ENCODE data around the gene PRKAR2A.
"Not testable (repeated sequence)": the region's sequence is repeated elsewhere in the genome, so short reads cannot be mapped to it uniquely, and the experiment has no call there.

PRKAR2A gene

GRCh38 chr3:48770192-48770502, 77.5 kb downstream of the PRKAR2A start:
- DNase-seq, result no peak

- DNase-seq, result no peak
Observed at GRCh38 chr3:48765376-48765775, 82.3 kb downstream of the PRKAR2A start.

GRCh38 chr3:48762816-48763215, 84.9 kb downstream of the PRKAR2A start:
- DNase-seq, result no peak

GRCh38 chr3:48759991-48760540, 87.6 kb downstream of the PRKAR2A start:
- not testable (repeated sequence) for DNase-seq

- not testable (repeated sequence) for DNase-seq
Observed at GRCh38 chr3:48759531-48759930, 88.1 kb downstream of the PRKAR2A start.

GRCh38 chr3:48759071-48759470, 88.6 kb downstream of the PRKAR2A start:
- DNase-seq, result no peak

GRCh38 chr3:48756640-48757039, 91.0 kb downstream of the PRKAR2A start:
- DNase-seq, result no peak

- no peak for DNase-seq
Observed at GRCh38 chr3:48750856-48751255, 96.8 kb downstream of the PRKAR2A start.

GRCh38 chr3:48748754-48749153, 98.9 kb downstream of the PRKAR2A start:
- no peak for DNase-seq

GRCh38 chr3:48747706-48748105, 100.0 kb downstream of the PRKAR2A start:
- no peak for DNase-seq

- no peak for DNase-seq
Observed at GRCh38 chr3:48747015-48747615, 100.6 kb downstream of the PRKAR2A start.

GRCh38 chr3:48743773-48744172, 103.9 kb downstream of the PRKAR2A start:
- DNase-seq, result no peak

- not testable (repeated sequence) for DNase-seq
Observed at GRCh38 chr3:48741226-48741625, 106.4 kb downstream of the PRKAR2A start.

GRCh38 chr3:48739955-48740823, 107.5 kb downstream of the PRKAR2A start:
- DNase-seq, result peak; percentile 81

- DNase-seq, result no peak
Observed at GRCh38 chr3:48739617-48739954, 108.1 kb downstream of the PRKAR2A start.

GRCh38 chr3:48738926-48739616, 108.6 kb downstream of the PRKAR2A start:
- DNase-seq, result no peak

GRCh38 chr3:48738144-48738536, 109.5 kb downstream of the PRKAR2A start:
- no peak for DNase-seq

- DNase-seq, result not testable (repeated sequence)
Observed at GRCh38 chr3:48735075-48735767, 112.5 kb downstream of the PRKAR2A start.

- DNase-seq, result not testable (repeated sequence)
Observed at GRCh38 chr3:48734541-48734940, 113.1 kb downstream of the PRKAR2A start.

GRCh38 chr3:48733752-48734518, 113.7 kb downstream of the PRKAR2A start:
- DNase-seq, result not testable (repeated sequence)

- no peak for DNase-seq
Observed at GRCh38 chr3:48727511-48727910, 120.2 kb downstream of the PRKAR2A start.

- DNase-seq, result not testable (repeated sequence)
Observed at GRCh38 chr3:48725185-48725855, 122.4 kb downstream of the PRKAR2A start.
